ENCODE results near the gene KIAA0040.

DNA sequence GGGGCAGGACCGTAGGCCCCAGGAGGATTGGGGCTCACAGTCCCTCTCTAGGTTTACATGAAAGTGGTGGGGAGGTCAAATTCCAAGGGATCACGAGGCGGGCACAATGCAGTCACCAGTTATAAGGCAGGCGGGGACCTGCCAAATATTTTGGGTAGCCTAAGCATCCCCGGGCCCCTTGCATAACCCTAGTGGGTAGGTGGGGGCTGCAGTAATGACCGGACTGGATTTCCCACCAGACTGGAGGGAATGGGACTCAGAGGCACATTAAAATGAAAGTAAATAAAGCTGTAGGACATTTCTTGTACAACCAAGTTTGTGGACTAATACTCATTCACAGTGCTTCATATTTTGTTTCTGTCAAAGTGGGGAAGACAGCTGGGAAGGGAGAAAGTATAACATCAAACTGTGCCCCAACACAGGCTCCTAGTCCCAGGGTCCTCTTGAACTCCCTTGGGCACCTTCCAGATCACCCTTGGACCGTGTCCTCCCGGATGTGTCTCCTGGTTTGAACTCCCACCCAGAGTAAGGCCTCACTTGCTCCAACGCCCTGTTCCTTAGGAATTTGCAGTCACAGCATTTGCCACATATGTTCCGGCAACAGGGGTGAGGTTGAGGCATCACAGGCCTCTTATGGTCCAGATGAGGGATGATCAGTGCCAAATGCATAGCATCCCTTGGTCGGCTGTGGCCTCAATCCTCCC, 28.4 kb upstream of the KIAA0040 start:
- TF ChIP-seq, protein P1, sequence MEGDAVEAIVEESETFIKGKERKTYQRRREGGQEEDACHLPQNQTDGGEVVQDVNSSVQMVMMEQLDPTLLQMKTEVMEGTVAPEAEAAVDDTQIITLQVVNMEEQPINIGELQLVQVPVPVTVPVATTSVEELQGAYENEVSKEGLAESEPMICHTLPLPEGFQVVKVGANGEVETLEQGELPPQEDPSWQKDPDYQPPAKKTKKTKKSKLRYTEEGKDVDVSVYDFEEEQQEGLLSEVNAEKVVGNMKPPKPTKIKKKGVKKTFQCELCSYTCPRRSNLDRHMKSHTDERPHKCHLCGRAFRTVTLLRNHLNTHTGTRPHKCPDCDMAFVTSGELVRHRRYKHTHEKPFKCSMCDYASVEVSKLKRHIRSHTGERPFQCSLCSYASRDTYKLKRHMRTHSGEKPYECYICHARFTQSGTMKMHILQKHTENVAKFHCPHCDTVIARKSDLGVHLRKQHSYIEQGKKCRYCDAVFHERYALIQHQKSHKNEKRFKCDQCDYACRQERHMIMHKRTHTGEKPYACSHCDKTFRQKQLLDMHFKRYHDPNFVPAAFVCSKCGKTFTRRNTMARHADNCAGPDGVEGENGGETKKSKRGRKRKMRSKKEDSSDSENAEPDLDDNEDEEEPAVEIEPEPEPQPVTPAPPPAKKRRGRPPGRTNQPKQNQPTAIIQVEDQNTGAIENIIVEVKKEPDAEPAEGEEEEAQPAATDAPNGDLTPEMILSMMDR (IDR thresholded peaks at IDR 0.05), result no peak
- TF ChIP-seq POLR2A (IDR thresholded peaks at IDR 0.05) (no peak), EP300 (IDR thresholded peaks at IDR 0.05) (peak in 1 of 4 donors; percentile 23)
